ENCODE data around the gene USP36. TPM values are rescaled to one million over a fixed set of nuclear protein-coding genes. Genes with fewer than 3 reads are reported as not detected.

USP36 gene
- total RNA-seq, 1 experiment from 2014 or later, result 103 TPM

DNA sequence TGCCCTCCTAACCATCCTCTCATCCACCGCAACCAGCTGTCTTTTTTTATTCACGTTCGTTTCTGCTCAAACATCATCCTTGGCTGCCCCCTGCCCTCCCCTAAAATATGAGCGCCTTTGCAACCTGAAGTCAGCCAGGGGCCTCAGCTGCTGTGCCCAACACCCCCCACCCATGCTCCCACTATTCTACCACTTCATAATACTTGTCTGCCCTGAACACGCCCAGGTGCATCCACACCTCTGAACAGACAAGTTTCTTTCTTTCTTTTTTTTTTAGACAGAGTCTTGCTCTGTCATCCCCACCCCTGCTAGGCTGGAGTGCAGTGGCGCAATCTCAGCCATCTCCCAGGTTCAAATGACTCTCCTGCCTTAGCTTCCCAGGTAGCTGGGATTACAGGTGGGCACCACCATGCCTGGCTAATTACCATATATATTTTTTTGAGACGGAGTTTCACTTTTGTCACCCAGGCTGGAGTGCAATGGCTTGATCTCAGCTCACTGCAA is 35.5 kb upstream of the USP36 start:
- TF ChIP-seq, protein P1, sequence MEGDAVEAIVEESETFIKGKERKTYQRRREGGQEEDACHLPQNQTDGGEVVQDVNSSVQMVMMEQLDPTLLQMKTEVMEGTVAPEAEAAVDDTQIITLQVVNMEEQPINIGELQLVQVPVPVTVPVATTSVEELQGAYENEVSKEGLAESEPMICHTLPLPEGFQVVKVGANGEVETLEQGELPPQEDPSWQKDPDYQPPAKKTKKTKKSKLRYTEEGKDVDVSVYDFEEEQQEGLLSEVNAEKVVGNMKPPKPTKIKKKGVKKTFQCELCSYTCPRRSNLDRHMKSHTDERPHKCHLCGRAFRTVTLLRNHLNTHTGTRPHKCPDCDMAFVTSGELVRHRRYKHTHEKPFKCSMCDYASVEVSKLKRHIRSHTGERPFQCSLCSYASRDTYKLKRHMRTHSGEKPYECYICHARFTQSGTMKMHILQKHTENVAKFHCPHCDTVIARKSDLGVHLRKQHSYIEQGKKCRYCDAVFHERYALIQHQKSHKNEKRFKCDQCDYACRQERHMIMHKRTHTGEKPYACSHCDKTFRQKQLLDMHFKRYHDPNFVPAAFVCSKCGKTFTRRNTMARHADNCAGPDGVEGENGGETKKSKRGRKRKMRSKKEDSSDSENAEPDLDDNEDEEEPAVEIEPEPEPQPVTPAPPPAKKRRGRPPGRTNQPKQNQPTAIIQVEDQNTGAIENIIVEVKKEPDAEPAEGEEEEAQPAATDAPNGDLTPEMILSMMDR (IDR thresholded peaks at IDR 0.05; ENCODE audit: insufficient read depth in 1 of 2, low read depth in 1 of 2, low read length in 1 of 2, severe bottlenecking in 1 of 2, unreplicated experiment in 1 of 2), result no peak
- no peak for DNase-seq
- Histone ChIP-seq H3K9me3 (no peaks in the 10 kb centered on the region), H3K36me3 (ENCODE audit: control insufficient read depth, insufficient read depth, low read length) (no peaks in the 10 kb centered on the region; the same call in 1 of the 2 replicates), H3K27me3 (replicated peaks; ENCODE audit: control insufficient read depth, insufficient read depth, low read length) (no peaks in the 10 kb centered on the region), H3K4me1 (no peaks in the 10 kb centered on the region), H3K4me3 (ENCODE audit: low read depth, low read length) (no peak overlapping the region)
- Mint-ChIP-seq H3K4me3 (ENCODE audit: unreplicated experiment) (no peak overlapping the region), H3K27ac (ENCODE audit: unreplicated experiment) (peak overlapping the region; percentile 10), H3K27me3 (ENCODE audit: insufficient read depth, unreplicated experiment) (no peaks in the 10 kb centered on the region), H3K9me3 (ENCODE audit: unreplicated experiment) (no peaks in the 10 kb centered on the region), H3K4me1 (ENCODE audit: low read depth, unreplicated experiment) (peaks cover 6% of the 10 kb centered on the region), H3K36me3 (ENCODE audit: insufficient read depth, unreplicated experiment) (peaks cover 23% of the 10 kb centered on the region)
- intact Hi-C loops (cut with micrococcal nuclease; ENCODE audit: unreplicated experiment), result no loop called here
- no TSS peak for BruUV-seq (replicated peaks)
- ChIA-PET CTCF (interaction anchor here (0.8 to 1.1 kb wide), 2 partner anchors 90 to 96 kb away, joined by 3 to 8 read pairs; no protein-coding TSS in a partner anchor), POLR2A (no interaction called here)

GRCh38 chr17:78875363-78876093 is 34.9 kb upstream of the USP36 start:
- no TSS peak for BruUV-seq (replicated peaks)
- TF ChIP-seq, protein P1 (IDR thresholded peaks at IDR 0.05; ENCODE audit: insufficient read depth in 1 of 2, low read depth in 1 of 2, low read length in 1 of 2, severe bottlenecking in 1 of 2, unreplicated experiment in 1 of 2), result no peak
- Mint-ChIP-seq H3K36me3 (ENCODE audit: insufficient read depth, unreplicated experiment) (peaks cover 25% of the 10 kb centered on the region), H3K9me3 (ENCODE audit: unreplicated experiment) (no peaks in the 10 kb centered on the region), H3K27me3 (ENCODE audit: insufficient read depth, unreplicated experiment) (no peaks in the 10 kb centered on the region), H3K4me1 (ENCODE audit: low read depth, unreplicated experiment) (peaks cover 6% of the 10 kb centered on the region), H3K4me3 (ENCODE audit: unreplicated experiment) (no peak overlapping the region), H3K27ac (ENCODE audit: unreplicated experiment) (peak overlapping the region; percentile 67)
- POLR2A ChIA-PET, result no interaction called here
- intact Hi-C loops (cut with micrococcal nuclease; ENCODE audit: unreplicated experiment), result no loop called here
- H3K4me3 ChIP-seq (ENCODE audit: low read depth, low read length), result no peak overlapping the region
- DNase-seq, result no peak
- H3K4me1 ChIP-seq, result no peaks in the 10 kb centered on the region
- H3K36me3 ChIP-seq (ENCODE audit: control insufficient read depth, insufficient read depth, low read length), result peaks cover 1% of the 10 kb centered on the region
- H3K27me3 ChIP-seq (replicated peaks; ENCODE audit: control insufficient read depth, insufficient read depth, low read length), result no peaks in the 10 kb centered on the region
- no peaks in the 10 kb centered on the region for H3K9me3 ChIP-seq
- CTCF ChIA-PET, result interaction anchor here (1.1 kb wide), 1 partner anchor 96 kb away, joined by 3 read pairs; no protein-coding TSS in a partner anchor

- H3K4me1 ChIP-seq, result no peaks in the 10 kb centered on the region
- no peak overlapping the region for H3K4me3 Mint-ChIP-seq (ENCODE audit: unreplicated experiment)
- H3K36me3 ChIP-seq (ENCODE audit: control insufficient read depth, insufficient read depth, low read length), result peaks cover 1% of the 10 kb centered on the region
- DNase-seq, result no peak
- H3K27me3 Mint-ChIP-seq (ENCODE audit: insufficient read depth, unreplicated experiment), result no peaks in the 10 kb centered on the region
- intact Hi-C loops (cut with micrococcal nuclease; ENCODE audit: unreplicated experiment), result no loop called here
- H3K27ac Mint-ChIP-seq (ENCODE audit: unreplicated experiment), result no peak overlapping the region
- CTCF ChIA-PET, result no interaction called here
- H3K9me3 Mint-ChIP-seq (ENCODE audit: unreplicated experiment), result no peaks in the 10 kb centered on the region
- H3K9me3 ChIP-seq, result no peaks in the 10 kb centered on the region
- H3K4me1 Mint-ChIP-seq (ENCODE audit: low read depth, unreplicated experiment), result peaks cover 6% of the 10 kb centered on the region
- TF ChIP-seq, protein P1 (IDR thresholded peaks at IDR 0.05; ENCODE audit: insufficient read depth in 1 of 2, low read depth in 1 of 2, low read length in 1 of 2, severe bottlenecking in 1 of 2, unreplicated experiment in 1 of 2), result no peak
- H3K4me3 ChIP-seq (ENCODE audit: low read depth, low read length), result no peak overlapping the region
- no peaks in the 10 kb centered on the region for H3K27me3 ChIP-seq (replicated peaks; ENCODE audit: control insufficient read depth, insufficient read depth, low read length)
- no TSS peak for BruUV-seq (replicated peaks)
- H3K36me3 Mint-ChIP-seq (ENCODE audit: insufficient read depth, unreplicated experiment), result peaks cover 30% of the 10 kb centered on the region
- POLR2A ChIA-PET, result interaction anchor here (1.0 kb wide), 1 partner anchor 32 kb away, joined by 3 read pairs; no protein-coding TSS in a partner anchor
Measured at GRCh38 chr17:78873519-78874340, 33.1 kb upstream of the USP36 start.
